IMR-90 (cell line): Measurements from ENCODE around the gene CFAP299. TPM values are rescaled to one million over a fixed set of nuclear protein-coding genes. Genes with fewer than 3 reads are reported as not detected.

Experiments used
- ATAC-seq: fragments of 200-7000 bp; cut with Tn5 transposase; 2 replicates; pipeline ENCODE4 v1.9.1; 2020; ENCODE audit warnings: low read depth, mild to moderate bottlenecking, moderate library complexity
- BruUV-seq: library from RNA; stranded (reverse); fragments of 400-500 nt; replicated peaks from 2 replicates; lab custom pipeline; 2021; lab: Mats Ljungman, UMichigan
- CTCF ChIA-PET: fragments of 300-600 bp; formaldehyde crosslinking; extraction: SDS; loops from one replicate; lab custom pipeline; 2021; ENCODE audit warnings: antibody characterized with exemption; lab: Yijun Ruan, JAX
- POLR2A ChIA-PET: fragments of 300-600 bp; sonication (Branson Sonifier 250); formaldehyde crosslinking; loops from one replicate; lab custom pipeline; 2022; ENCODE audit warnings: antibody characterized with exemption; ENCODE audit not compliant: unreplicated experiment; lab: Charles Lee
- DNase-seq: peaks from one replicate; pipeline ENCODE4 v3.0.0; 2013
- H2AFZ ChIP-seq: replicated peaks from 2 replicates; pipeline ENCODE3; 2013; ENCODE audit warnings: low read length, mild to moderate bottlenecking; ENCODE audit not compliant: poor library complexity
- H2AK5ac ChIP-seq: 2 replicates; pipeline ENCODE4 v1.6.1; 2013; ENCODE audit warnings: low read depth, low read length, inconsistent platforms
- H2AK9ac ChIP-seq: replicated peaks from 2 replicates; pipeline ENCODE3; 2013; ENCODE audit warnings: mild to moderate bottlenecking, low read depth, low read length, moderate library complexity; ENCODE audit not compliant: poor library complexity
- H2BK120ac ChIP-seq: 2 replicates; pipeline ENCODE4 v1.6.1; 2013; ENCODE audit warnings: low read depth, low read length, inconsistent platforms
- H2BK15ac ChIP-seq: 3 replicates; pipeline ENCODE4 v1.6.1; 2013; ENCODE audit warnings: low read depth, low read length, inconsistent platforms
- H2BK20ac ChIP-seq: 2 replicates; pipeline ENCODE4 v1.6.1; 2013; ENCODE audit warnings: low read depth, mild to moderate bottlenecking, inconsistent platforms, low read length, moderate library complexity
- H2BK5ac ChIP-seq: 2 replicates; pipeline ENCODE4 v1.6.1; 2013; ENCODE audit warnings: mild to moderate bottlenecking, low read depth, low read length, inconsistent platforms; ENCODE audit not compliant: poor library complexity, severe bottlenecking
- H3K14ac ChIP-seq: replicated peaks from 2 replicates; pipeline ENCODE4 v1.6.1; 2013; ENCODE audit warnings: low read depth, low read length, inconsistent platforms
- H3K18ac ChIP-seq: 2 replicates; pipeline ENCODE4 v1.6.1; 2013; ENCODE audit warnings: low read depth, low read length, control low read depth
- H3K23ac ChIP-seq: 2 replicates; pipeline ENCODE4 v1.6.1; 2013; ENCODE audit warnings: low read depth, low read length, inconsistent platforms
- H3K27ac ChIP-seq: 2 replicates; pipeline ENCODE4 v1.5.1; 2013; ENCODE audit warnings: mild to moderate bottlenecking, control low read depth, low read length; ENCODE audit not compliant: insufficient read depth
- H3K27me3 ChIP-seq: 2 replicates; pipeline ENCODE4 v1.6.1; 2013; ENCODE audit warnings: low read length; ENCODE audit not compliant: control insufficient read depth, insufficient read depth
- H3K36me3 ChIP-seq: 2 replicates; pipeline ENCODE4 v1.6.1; 2013; ENCODE audit warnings: low read length, mixed read lengths; ENCODE audit not compliant: control insufficient read depth, insufficient read depth
- H3K4ac ChIP-seq: 2 replicates; pipeline ENCODE4 v1.6.1; 2013; ENCODE audit warnings: low read depth, low read length, inconsistent platforms
- H3K4me1 ChIP-seq: 2 replicates; pipeline ENCODE4 v1.6.1; 2013; ENCODE audit warnings: low read length, mixed read lengths; ENCODE audit not compliant: control insufficient read depth, insufficient read depth
- H3K4me2 ChIP-seq: 2 replicates; pipeline ENCODE4 v1.6.1; 2013; ENCODE audit warnings: low read depth, mild to moderate bottlenecking, control low read depth, low read length, moderate library complexity
- H3K4me3 ChIP-seq: 2 replicates; pipeline ENCODE4 v1.5.1; 2013; ENCODE audit warnings: low read depth, mild to moderate bottlenecking, control low read depth, low read length, moderate library complexity; ENCODE audit not compliant: insufficient read depth
- H3K56ac ChIP-seq: 2 replicates; pipeline ENCODE4 v1.6.1; 2013; ENCODE audit warnings: low read length, inconsistent platforms; ENCODE audit not compliant: insufficient read depth; ENCODE audit errors: extremely low read depth
- H3K79me1 ChIP-seq, 2 experiments: 2 replicates each; pipeline ENCODE4 v1.6.1; 2013; ENCODE audit warnings: low read length in 2 of 2, inconsistent platforms in 1 of 2, low read depth in 1 of 2
- H3K9ac ChIP-seq: 2 replicates; pipeline ENCODE4 v1.6.1; 2013; ENCODE audit warnings: low read depth, low read length, control low read depth
- H3K9me1 ChIP-seq: 2 replicates; pipeline ENCODE4 v1.6.1; 2013; ENCODE audit warnings: low read length, inconsistent platforms; ENCODE audit not compliant: insufficient read depth
- H3K9me3 ChIP-seq: 2 replicates; pipeline ENCODE4 v1.6.1; 2013; ENCODE audit warnings: low read length; ENCODE audit not compliant: control insufficient read depth, insufficient read depth
- H4K20me1 ChIP-seq: 2 replicates; pipeline ENCODE4 v1.6.1; 2013; ENCODE audit warnings: low read length, inconsistent platforms; ENCODE audit not compliant: insufficient read depth
- H4K5ac ChIP-seq: 2 replicates; pipeline ENCODE4 v1.6.1; 2013; ENCODE audit warnings: mild to moderate bottlenecking, low read depth, low read length, control low read depth
- H4K8ac ChIP-seq, 2 experiments: 2 replicates each; pipeline ENCODE4 v1.6.1; 2013; ENCODE audit warnings: low read depth in 2 of 2, low read length in 2 of 2, control low read depth in 1 of 2, inconsistent platforms in 1 of 2
- H4K91ac ChIP-seq: 2 replicates; pipeline ENCODE4 v1.6.1; 2013; ENCODE audit warnings: low read depth, low read length, inconsistent platforms; ENCODE audit not compliant: insufficient read depth
- BHLHE40 ChIP-seq: fragments of 150-350 bp; IDR thresholded peaks from 2 replicates; pipeline ENCODE4 v1.6.1; 2016; ENCODE audit warnings: mild to moderate bottlenecking, low read depth, low read length
- CEBPB ChIP-seq: IDR thresholded peaks from 2 replicates; pipeline ENCODE4 v1.6.1; 2012; ENCODE audit warnings: low read depth, low read length, improper control_type of control experiment
- CHD1 ChIP-seq: IDR thresholded peaks from 2 replicates; pipeline ENCODE4 v1.6.1; 2012; ENCODE audit warnings: low read depth, low read length, improper control_type of control experiment
- FOS ChIP-seq: fragments of 150-350 bp; IDR thresholded peaks from 2 replicates; pipeline ENCODE4 v1.6.1; 2016; ENCODE audit warnings: low read depth, low read length
- MAFK ChIP-seq: IDR thresholded peaks from 2 replicates; pipeline ENCODE4 v1.6.1; 2012; ENCODE audit warnings: low read depth, low read length, improper control_type of control experiment
- MAZ ChIP-seq: IDR thresholded peaks from 2 replicates; pipeline ENCODE4 v1.6.1; 2012; ENCODE audit warnings: low read depth, mild to moderate bottlenecking, low read length, improper control_type of control experiment, moderate library complexity, borderline replicate concordance
- MXI1 ChIP-seq: IDR thresholded peaks from 2 replicates; pipeline ENCODE4 v1.6.1; 2012; ENCODE audit warnings: low read depth, mild to moderate bottlenecking, low read length, moderate library complexity, borderline replicate concordance
- NFE2L2 ChIP-seq: fragments of 150-350 bp; IDR thresholded peaks from 2 replicates; pipeline ENCODE4 v1.6.1; 2016; ENCODE audit warnings: low read depth, mild to moderate bottlenecking, low read length
- POLR2A ChIP-seq: IDR thresholded peaks from 2 replicates; pipeline ENCODE4 v1.6.1; 2012; ENCODE audit warnings: mild to moderate bottlenecking, low read depth, low read length
- RAD21 ChIP-seq: IDR thresholded peaks from 2 replicates; pipeline ENCODE4 v1.6.1; 2012; ENCODE audit warnings: low read length, improper control_type of control experiment
- RCOR1 ChIP-seq: IDR thresholded peaks from 2 replicates; pipeline ENCODE4 v1.6.1; 2012; ENCODE audit warnings: mild to moderate bottlenecking, low read length, improper control_type of control experiment; ENCODE audit not compliant: insufficient replicate concordance
- RFX5 ChIP-seq: IDR thresholded peaks from 2 replicates; pipeline ENCODE4 v1.8.0; 2012; ENCODE audit warnings: low read depth, mild to moderate bottlenecking, low read length, moderate library complexity
- SMC3 ChIP-seq: fragments of 150-350 bp; IDR thresholded peaks from 2 replicates; pipeline ENCODE4 v1.6.1; 2016; ENCODE audit warnings: low read depth, mild to moderate bottlenecking, antibody characterized with exemption, low read length, moderate library complexity
- USF2 ChIP-seq: fragments of 150-350 bp; IDR thresholded peaks from 2 replicates; pipeline ENCODE4 v1.6.1; 2017; ENCODE audit warnings: mild to moderate bottlenecking, antibody characterized with exemption, low read length, low read depth
- WGBS, 2 experiments: methylation state at CpG; one replicate each; pipeline versions ENCODE4 v1.1.5 to v1.1.7; 2013; ENCODE audit warnings: missing lambda C conversion rate in 2 of 2; ENCODE audit not compliant: insufficient read length in 1 of 2; ENCODE audit errors: extremely low coverage in 2 of 2; 5-methylcytosine and 5-hydroxymethylcytosine counted together
- dilution Hi-C: fragments of 300-500 bp; cut with HindIII; formaldehyde crosslinking; loops from one replicate; pipeline ENCODE4 v1.14.3; 2018; ENCODE audit warnings: low sequenced_read_pairs; ENCODE audit not compliant: unreplicated experiment
- in situ Hi-C: fragments of 300-500 bp; cut with MboI; formaldehyde crosslinking; loops from 3 replicates; pipeline ENCODE4 v1.14.3; 2019; ENCODE audit warnings: low sequenced_read_pairs, inconsistent platforms, mixed read lengths
- intact Hi-C: fragments of 100-400 bp; cut with micrococcal nuclease; formaldehyde crosslinking; loops from 2 replicates; pipeline ENCODE4 v1.10.0; 2022
- polyA plus RNA-seq, 3 experiments: library from polyadenylated mRNA; depleted of rRNA; stranded (reverse); fragments of >200 nt; gene quantifications; 2 replicates each; pipeline ENCODE4 v1.2.3, GENCODE V29; 2012; ENCODE audit warnings: low replicate concordance in 1 of 3
- total RNA-seq: library from RNA; depleted of rRNA; stranded (reverse); fragments of >200 nt; gene quantifications from 2 replicates; pipeline ENCODE4 v1.2.3, GENCODE V29; 2012
- TF ChIP-seq, protein P1 (sequence below): fragments of 150-350 bp; IDR thresholded peaks from 2 replicates; pipeline ENCODE4 v1.6.1; 2016; ENCODE audit warnings: low read depth, mild to moderate bottlenecking, low read length, moderate library complexity, borderline replicate concordance
- TF ChIP-seq, protein P2 (sequence below): conservative IDR thresholded peaks from 2 replicates; pipeline ENCODE4 v1.5.1; 2012; ENCODE audit warnings: mild to moderate bottlenecking, low read depth, low read length, improper control_type of control experiment

CFAP299 gene
- total and polyA plus RNA-seq, 2 of the 4 experiments (the other 2 are of a cell fraction): 1.0 to 1.1 TPM

- POLR2A ChIA-PET: no interaction called here
- no peak overlapping the region for H3K23ac ChIP-seq
Observed at GRCh38 chr4:80926891-80927290, 591.4 kb downstream of the CFAP299 start.

More at GRCh38 chr4:80926891-80927290, 591.4 kb downstream of the CFAP299 start:
- Histone ChIP-seq H3K18ac (no peak overlapping the region), H3K14ac (no peak overlapping the region), H3K4ac (no peak overlapping the region), H4K91ac (no peak overlapping the region), H2AK9ac (no peak overlapping the region), H3K9me1 (no peaks in the 10 kb centered on the region), H2AK5ac (no peak overlapping the region), H3K56ac (no peak overlapping the region), H3K9me3 (no peaks in the 10 kb centered on the region), H2BK15ac (no peak overlapping the region), H3K79me1 (no peaks in the 10 kb centered on the region), H3K4me1 (no peaks in the 10 kb centered on the region), H4K20me1 (no peaks in the 10 kb centered on the region), H3K4me3 (no peak overlapping the region), H4K5ac (no peak overlapping the region), H4K8ac (no peak overlapping the region), H3K4me2 (no peak overlapping the region), H2BK120ac (no peak overlapping the region), H2BK20ac (no peak overlapping the region), H3K27me3 (no peaks in the 10 kb centered on the region), H2BK5ac (no peak overlapping the region), H3K9ac (no peak overlapping the region), H2AFZ (no peak overlapping the region), H3K27ac (no peak overlapping the region), H3K36me3 (no peaks in the 10 kb centered on the region)
- CTCF ChIA-PET: interaction anchor here (1.7 kb wide), 1 partner anchor 11 kb away, joined by 4 read pairs; no protein-coding TSS in a partner anchor
- no TSS peak for BruUV-seq
- intact Hi-C loops: no loop called here
- no peak for ATAC-seq
- in situ Hi-C loops: no loop called here
- DNase-seq: no peak
- dilution Hi-C loops: no loop called here
- WGBS, 2 experiments: 73% methylated on average over 1 of the region's 1 CpG; no CpG with 5 or more reads in 1 of the 2 experiments
- TF ChIP-seq MAZ (no peak), SMC3 (no peak), NFE2L2 (no peak), FOS (no peak), RCOR1 (no peak), POLR2A (no peak), MXI1 (no peak), RAD21 (no peak), CEBPB (no peak), MAFK (no peak), USF2 (no peak), BHLHE40 (no peak), RFX5 (no peak), CHD1 (no peak)
- TF ChIP-seq, protein P1, sequence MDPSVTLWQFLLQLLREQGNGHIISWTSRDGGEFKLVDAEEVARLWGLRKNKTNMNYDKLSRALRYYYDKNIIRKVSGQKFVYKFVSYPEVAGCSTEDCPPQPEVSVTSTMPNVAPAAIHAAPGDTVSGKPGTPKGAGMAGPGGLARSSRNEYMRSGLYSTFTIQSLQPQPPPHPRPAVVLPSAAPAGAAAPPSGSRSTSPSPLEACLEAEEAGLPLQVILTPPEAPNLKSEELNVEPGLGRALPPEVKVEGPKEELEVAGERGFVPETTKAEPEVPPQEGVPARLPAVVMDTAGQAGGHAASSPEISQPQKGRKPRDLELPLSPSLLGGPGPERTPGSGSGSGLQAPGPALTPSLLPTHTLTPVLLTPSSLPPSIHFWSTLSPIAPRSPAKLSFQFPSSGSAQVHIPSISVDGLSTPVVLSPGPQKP: no peak
- TF ChIP-seq, protein P2, sequence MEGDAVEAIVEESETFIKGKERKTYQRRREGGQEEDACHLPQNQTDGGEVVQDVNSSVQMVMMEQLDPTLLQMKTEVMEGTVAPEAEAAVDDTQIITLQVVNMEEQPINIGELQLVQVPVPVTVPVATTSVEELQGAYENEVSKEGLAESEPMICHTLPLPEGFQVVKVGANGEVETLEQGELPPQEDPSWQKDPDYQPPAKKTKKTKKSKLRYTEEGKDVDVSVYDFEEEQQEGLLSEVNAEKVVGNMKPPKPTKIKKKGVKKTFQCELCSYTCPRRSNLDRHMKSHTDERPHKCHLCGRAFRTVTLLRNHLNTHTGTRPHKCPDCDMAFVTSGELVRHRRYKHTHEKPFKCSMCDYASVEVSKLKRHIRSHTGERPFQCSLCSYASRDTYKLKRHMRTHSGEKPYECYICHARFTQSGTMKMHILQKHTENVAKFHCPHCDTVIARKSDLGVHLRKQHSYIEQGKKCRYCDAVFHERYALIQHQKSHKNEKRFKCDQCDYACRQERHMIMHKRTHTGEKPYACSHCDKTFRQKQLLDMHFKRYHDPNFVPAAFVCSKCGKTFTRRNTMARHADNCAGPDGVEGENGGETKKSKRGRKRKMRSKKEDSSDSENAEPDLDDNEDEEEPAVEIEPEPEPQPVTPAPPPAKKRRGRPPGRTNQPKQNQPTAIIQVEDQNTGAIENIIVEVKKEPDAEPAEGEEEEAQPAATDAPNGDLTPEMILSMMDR: no peak
